B cell (primary cell): ENCODE measurements around the gene RAB39A.

Experiments
- CTCF ChIP-seq: fragments of 200-600 bp; IDR thresholded peaks from one replicate; pipeline ENCODE4 v1.8.0; 2022; ENCODE audit warnings: antibody characterized with exemption, mild to moderate bottlenecking
- EZH2 ChIP-seq: IDR thresholded peaks from 2 replicates; pipeline ENCODE4 v1.6.1; 2012; ENCODE audit warnings: borderline replicate concordance, low read depth, mild to moderate bottlenecking, moderate library complexity, low read length; ENCODE audit not compliant: insufficient read depth, poor library complexity, severe bottlenecking

GRCh38 chr11:107957109-107957588 lies 28.9 kb downstream of the RAB39A start:
- TF ChIP-seq CTCF (no peak), EZH2 (no peak)
